ENCODE data around the gene MTFP1.
"Not testable (repeated sequence)": the region's sequence is repeated elsewhere in the genome, so short reads cannot be mapped to it uniquely, and the experiment has no call there.

Gene MTFP1

GRCh38 chr22:30425616-30426387 is at the start of gene MTFP1:
MTFP1 (plus strand) TSS chr22:30425768; CDS start chr22:30425880, 112 bp downstream.
- no peak for DNase-seq (ENCODE audit: low read depth)

GRCh38 chr22:30380011-30380410 is 45.6 kb upstream of the MTFP1 start:
- DNase-seq (ENCODE audit: low read depth): no peak

GRCh38 chr22:30381264-30381663 is 44.3 kb upstream of the MTFP1 start:
- DNase-seq (ENCODE audit: low read depth): no peak

- DNase-seq (ENCODE audit: low read depth): no peak
These were observed 43.2 kb upstream of the MTFP1 start for GRCh38 chr22:30382340-30382739.

GRCh38 chr22:30383061-30383460 is 42.5 kb upstream of the MTFP1 start:
- no peak for DNase-seq (ENCODE audit: low read depth)

GRCh38 chr22:30385942-30386341 is 39.6 kb upstream of the MTFP1 start:
- no peak for DNase-seq (ENCODE audit: low read depth)

GRCh38 chr22:30386608-30386959 is 39.0 kb upstream of the MTFP1 start:
- no peak for DNase-seq (ENCODE audit: low read depth)

- DNase-seq (ENCODE audit: low read depth): peak; percentile 41
These were observed 38.4 kb upstream of the MTFP1 start, which contains the start of gene RNF215 for GRCh38 chr22:30386960-30387827. RNF215 (minus strand) TSS chr22:30387411; CDS start chr22:30387313, 98 bp downstream.

GRCh38 chr22:30390974-30391691 is 34.4 kb upstream of the MTFP1 start:
- DNase-seq (ENCODE audit: low read depth): peak; percentile 45

- DNase-seq (ENCODE audit: low read depth): no peak
These were observed 32.8 kb upstream of the MTFP1 start for GRCh38 chr22:30392661-30393321.

- DNase-seq (ENCODE audit: low read depth): no peak
These were observed 32.3 kb upstream of the MTFP1 start for GRCh38 chr22:30393322-30393680.

GRCh38 chr22:30393885-30394284 is 31.7 kb upstream of the MTFP1 start:
- no peak for DNase-seq (ENCODE audit: low read depth)

GRCh38 chr22:30396871-30397655 is 28.5 kb upstream of the MTFP1 start, which contains the start of gene SEC14L2:
SEC14L2 (plus strand) TSS chr22:30397018; CDS start chr22:30397117, 99 bp downstream.
- DNase-seq (ENCODE audit: low read depth): peak; percentile 33

- DNase-seq (ENCODE audit: low read depth): no peak
These were observed 27.6 kb upstream of the MTFP1 start for GRCh38 chr22:30397656-30398635.

GRCh38 chr22:30398685-30399680 is 26.6 kb upstream of the MTFP1 start:
- no peak for DNase-seq (ENCODE audit: low read depth)

- no peak for DNase-seq (ENCODE audit: low read depth)
These were observed 25.9 kb upstream of the MTFP1 start for GRCh38 chr22:30399718-30400117.

GRCh38 chr22:30400159-30400558 is 25.4 kb upstream of the MTFP1 start:
- DNase-seq (ENCODE audit: low read depth): no peak

GRCh38 chr22:30401024-30401423 is 24.5 kb upstream of the MTFP1 start:
- DNase-seq (ENCODE audit: low read depth): not testable (repeated sequence)

All from stimulated activated CD8-positive, alpha-beta memory T cell treated with anti-CD3 and anti-CD28 coated beads, Interleukin-7, amount 100 ng/mL, for 24 hours (primary cell).